ENCODE measurements around the gene PPP1R9B.

PPP1R9B gene

GRCh38 chr17:50109207-50109606, 41.3 kb downstream of the PPP1R9B start:
- Histone ChIP-seq H3K4me3 (ENCODE audit: low read depth, low read length) (no peak overlapping the region), H3K27me3 (ENCODE audit: insufficient read depth, low read length) (no peaks in the 10 kb centered on the region), H3K27ac (ENCODE audit: low read depth, low read length) (no peak overlapping the region), H3K4me1 (ENCODE audit: control insufficient read depth, insufficient read depth, low read length, unreplicated experiment) (peaks cover 11% of the 10 kb centered on the region), H3K79me2 (ENCODE audit: control insufficient read depth, insufficient read depth, low read length, unreplicated experiment) (no peaks in the 10 kb centered on the region), H3K36me3 (ENCODE audit: insufficient read depth, low read length) (no peaks in the 10 kb centered on the region), H2AFZ (ENCODE audit: low read length, unreplicated experiment) (no peak overlapping the region)

- H3K27ac ChIP-seq (ENCODE audit: low read depth, low read length), result no peak overlapping the region
- H3K79me2 ChIP-seq (ENCODE audit: control insufficient read depth, insufficient read depth, low read length, unreplicated experiment), result no peaks in the 10 kb centered on the region
- no peaks in the 10 kb centered on the region for H3K27me3 ChIP-seq (ENCODE audit: insufficient read depth, low read length)
- H3K4me1 ChIP-seq (ENCODE audit: control insufficient read depth, insufficient read depth, low read length, unreplicated experiment), result peaks cover 11% of the 10 kb centered on the region
- no peak overlapping the region for H2AFZ ChIP-seq (ENCODE audit: low read length, unreplicated experiment)
- no peaks in the 10 kb centered on the region for H3K36me3 ChIP-seq (ENCODE audit: insufficient read depth, low read length)
- no peak overlapping the region for H3K4me3 ChIP-seq (ENCODE audit: low read depth, low read length)
Measured at GRCh38 chr17:50108556-50108955, 41.9 kb downstream of the PPP1R9B start.

GRCh38 chr17:50107790-50108414, 42.6 kb downstream of the PPP1R9B start:
- Histone ChIP-seq H3K27me3 (ENCODE audit: insufficient read depth, low read length) (no peaks in the 10 kb centered on the region), H3K4me1 (ENCODE audit: control insufficient read depth, insufficient read depth, low read length, unreplicated experiment) (peaks cover 11% of the 10 kb centered on the region), H3K4me3 (ENCODE audit: low read depth, low read length) (no peak overlapping the region), H3K27ac (ENCODE audit: low read depth, low read length) (no peak overlapping the region), H2AFZ (ENCODE audit: low read length, unreplicated experiment) (no peak overlapping the region), H3K36me3 (ENCODE audit: insufficient read depth, low read length) (no peaks in the 10 kb centered on the region), H3K79me2 (ENCODE audit: control insufficient read depth, insufficient read depth, low read length, unreplicated experiment) (no peaks in the 10 kb centered on the region)

- Histone ChIP-seq H3K4me1 (ENCODE audit: control insufficient read depth, insufficient read depth, low read length, unreplicated experiment) (peaks cover 20% of the 10 kb centered on the region), H3K27ac (ENCODE audit: low read depth, low read length) (no peak overlapping the region), H3K4me3 (ENCODE audit: low read depth, low read length) (no peak overlapping the region), H2AFZ (ENCODE audit: low read length, unreplicated experiment) (no peak overlapping the region), H3K36me3 (ENCODE audit: insufficient read depth, low read length) (no peaks in the 10 kb centered on the region), H3K79me2 (ENCODE audit: control insufficient read depth, insufficient read depth, low read length, unreplicated experiment) (no peaks in the 10 kb centered on the region), H3K27me3 (ENCODE audit: insufficient read depth, low read length) (no peaks in the 10 kb centered on the region)
Measured at GRCh38 chr17:50106393-50107131, 43.9 kb downstream of the PPP1R9B start.

DNA sequence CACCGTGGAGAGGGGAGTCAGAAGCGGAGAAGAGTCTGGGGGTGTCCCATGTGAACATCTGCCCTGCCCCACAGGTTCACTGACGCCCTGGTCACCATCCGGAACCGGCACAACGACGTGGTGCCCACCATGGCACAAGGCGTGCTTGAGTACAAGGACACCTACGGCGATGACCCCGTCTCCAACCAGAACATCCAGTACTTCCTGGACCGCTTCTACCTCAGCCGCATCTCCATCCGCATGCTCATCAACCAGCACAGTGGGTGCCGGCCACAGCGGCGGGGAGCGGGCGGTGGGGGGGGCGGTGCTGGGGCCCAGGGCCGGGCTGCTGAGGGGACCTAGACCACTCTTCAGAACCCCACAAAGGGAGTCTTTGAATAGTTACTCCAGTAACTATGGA, 44.7 kb downstream of the PPP1R9B start:
- Histone ChIP-seq H3K27me3 (ENCODE audit: insufficient read depth, low read length) (no peaks in the 10 kb centered on the region), H3K79me2 (ENCODE audit: control insufficient read depth, insufficient read depth, low read length, unreplicated experiment) (no peaks in the 10 kb centered on the region), H3K4me3 (ENCODE audit: low read depth, low read length) (no peak overlapping the region), H2AFZ (ENCODE audit: low read length, unreplicated experiment) (no peak overlapping the region), H3K27ac (ENCODE audit: low read depth, low read length) (no peak overlapping the region), H3K36me3 (ENCODE audit: insufficient read depth, low read length) (no peaks in the 10 kb centered on the region), H3K4me1 (ENCODE audit: control insufficient read depth, insufficient read depth, low read length, unreplicated experiment) (peaks cover 24% of the 10 kb centered on the region)

GRCh38 chr17:50103941-50104340, 46.5 kb downstream of the PPP1R9B start:
- no peaks in the 10 kb centered on the region for H3K27me3 ChIP-seq (ENCODE audit: insufficient read depth, low read length)
- H2AFZ ChIP-seq (ENCODE audit: low read length, unreplicated experiment), result no peak overlapping the region
- H3K27ac ChIP-seq (ENCODE audit: low read depth, low read length), result no peak overlapping the region
- no peak overlapping the region for H3K4me3 ChIP-seq (ENCODE audit: low read depth, low read length)
- peaks cover 24% of the 10 kb centered on the region for H3K4me1 ChIP-seq (ENCODE audit: control insufficient read depth, insufficient read depth, low read length, unreplicated experiment)
- H3K36me3 ChIP-seq (ENCODE audit: insufficient read depth, low read length), result no peaks in the 10 kb centered on the region
- no peaks in the 10 kb centered on the region for H3K79me2 ChIP-seq (ENCODE audit: control insufficient read depth, insufficient read depth, low read length, unreplicated experiment)

- H3K4me1 ChIP-seq (ENCODE audit: control insufficient read depth, insufficient read depth, low read length, unreplicated experiment), result peaks cover 23% of the 10 kb centered on the region
- H2AFZ ChIP-seq (ENCODE audit: low read length, unreplicated experiment), result no peak overlapping the region
- no peak overlapping the region for H3K27ac ChIP-seq (ENCODE audit: low read depth, low read length)
- H3K79me2 ChIP-seq (ENCODE audit: control insufficient read depth, insufficient read depth, low read length, unreplicated experiment), result no peaks in the 10 kb centered on the region
- no peaks in the 10 kb centered on the region for H3K27me3 ChIP-seq (ENCODE audit: insufficient read depth, low read length)
- H3K4me3 ChIP-seq (ENCODE audit: low read depth, low read length), result no peak overlapping the region
- H3K36me3 ChIP-seq (ENCODE audit: insufficient read depth, low read length), result no peaks in the 10 kb centered on the region
Measured at GRCh38 chr17:50103252-50103651, 47.2 kb downstream of the PPP1R9B start.

DNA sequence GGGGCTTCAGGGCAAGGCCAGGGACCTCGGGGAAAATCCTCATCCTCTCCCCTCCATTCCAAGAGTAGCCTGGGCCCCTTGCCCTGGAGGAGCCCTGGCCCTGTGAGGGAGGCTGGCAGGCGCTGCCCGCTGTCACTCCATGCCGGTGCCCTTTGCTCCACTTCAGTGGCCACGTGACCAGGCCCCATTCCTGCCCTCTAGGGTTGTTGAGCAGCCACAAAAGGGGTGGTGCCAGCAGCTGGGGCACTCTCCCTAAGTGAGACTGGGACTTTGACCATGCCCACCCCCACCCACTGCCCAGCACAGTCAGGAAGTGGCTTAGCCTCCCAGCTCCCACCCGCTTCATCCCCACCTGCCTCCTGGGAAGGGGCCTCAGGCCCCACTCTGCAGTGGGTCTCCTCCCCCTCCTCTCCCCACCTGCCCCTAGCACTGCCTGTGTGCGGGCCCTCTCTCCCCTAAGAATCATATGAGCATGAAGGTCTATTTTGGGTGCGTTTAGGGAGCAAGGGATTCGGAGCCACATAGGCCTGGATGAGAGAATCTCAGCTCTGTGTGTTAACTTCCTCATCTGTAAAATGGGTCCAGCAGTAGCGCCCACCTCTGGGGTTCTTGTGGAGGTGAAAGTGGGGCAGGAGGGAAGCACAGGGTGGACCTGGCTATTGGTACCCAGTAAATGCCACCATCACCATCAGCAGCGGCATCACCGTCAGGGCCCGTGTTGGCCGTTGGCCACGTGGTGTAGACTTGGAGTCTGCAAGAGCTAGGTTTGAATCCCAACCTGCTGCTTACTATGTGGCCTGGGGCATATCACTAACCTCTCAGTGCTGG, 48.1 kb downstream of the PPP1R9B start:
- H3K36me3 ChIP-seq (ENCODE audit: insufficient read depth, low read length), result no peaks in the 10 kb centered on the region
- peaks cover 14% of the 10 kb centered on the region for H3K4me1 ChIP-seq (ENCODE audit: control insufficient read depth, insufficient read depth, low read length, unreplicated experiment)
- H3K27me3 ChIP-seq (ENCODE audit: insufficient read depth, low read length), result no peaks in the 10 kb centered on the region
- H2AFZ ChIP-seq (ENCODE audit: low read length, unreplicated experiment), result no peak overlapping the region
- no peaks in the 10 kb centered on the region for H3K79me2 ChIP-seq (ENCODE audit: control insufficient read depth, insufficient read depth, low read length, unreplicated experiment)
- H3K27ac ChIP-seq (ENCODE audit: low read depth, low read length), result no peak overlapping the region
- no peak overlapping the region for H3K4me3 ChIP-seq (ENCODE audit: low read depth, low read length)

DNA sequence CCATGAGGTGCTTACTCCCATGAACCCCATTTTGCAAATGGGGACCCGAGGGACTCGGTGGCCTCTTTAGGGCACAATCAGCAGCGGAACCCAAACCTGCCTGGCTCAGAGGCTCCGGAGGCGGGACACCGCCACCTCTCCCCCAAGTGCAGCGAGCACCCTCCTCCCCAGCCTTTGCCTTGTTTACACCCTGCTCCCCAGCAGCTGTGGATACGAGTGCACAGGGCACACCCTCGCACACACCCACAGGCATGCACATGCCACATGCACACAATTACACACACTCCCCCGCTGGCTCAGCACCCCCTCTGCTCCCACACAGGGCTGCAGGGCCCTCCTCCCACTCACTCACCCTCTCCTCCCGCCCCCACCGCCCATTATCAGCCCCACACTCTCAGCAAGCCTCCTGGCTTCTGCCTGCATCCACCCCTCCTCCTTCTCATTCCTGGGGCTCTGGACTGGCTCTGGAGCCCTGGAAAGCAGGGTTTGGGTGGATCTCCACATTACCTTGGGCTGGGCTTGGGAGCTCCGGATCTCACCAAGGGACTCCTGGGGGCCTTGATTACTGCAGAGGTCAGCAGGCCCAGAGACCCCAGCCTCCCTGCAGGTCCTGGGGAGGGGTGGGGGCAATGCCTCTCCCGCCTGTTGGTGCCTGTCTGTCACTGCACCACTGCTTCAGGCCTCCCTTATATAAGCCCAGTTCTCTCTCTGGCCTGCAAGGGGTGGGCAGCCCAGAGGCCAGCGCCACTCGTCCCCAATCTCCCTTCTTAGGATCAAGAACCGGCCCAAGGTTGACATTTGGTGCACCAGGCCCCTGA, 48.9 kb downstream of the PPP1R9B start:
- no peak overlapping the region for H3K4me3 ChIP-seq (ENCODE audit: low read depth, low read length)
- H3K36me3 ChIP-seq (ENCODE audit: insufficient read depth, low read length), result no peaks in the 10 kb centered on the region

GRCh38 chr17:50100921-50101345, 49.5 kb downstream of the PPP1R9B start:
- H3K27ac ChIP-seq (ENCODE audit: low read depth, low read length), result no peak overlapping the region
- no peak overlapping the region for H3K4me3 ChIP-seq (ENCODE audit: low read depth, low read length)
- no peak overlapping the region for H2AFZ ChIP-seq (ENCODE audit: low read length, unreplicated experiment)

More for the DNA sequence above, 48.9 kb downstream of the PPP1R9B start:
- Histone ChIP-seq H3K27me3 (ENCODE audit: insufficient read depth, low read length) (no peaks in the 10 kb centered on the region), H3K27ac (ENCODE audit: low read depth, low read length) (no peak overlapping the region), H3K4me1 (ENCODE audit: control insufficient read depth, insufficient read depth, low read length, unreplicated experiment) (peaks cover 13% of the 10 kb centered on the region), H2AFZ (ENCODE audit: low read length, unreplicated experiment) (no peak overlapping the region), H3K79me2 (ENCODE audit: control insufficient read depth, insufficient read depth, low read length, unreplicated experiment) (no peaks in the 10 kb centered on the region)

More at GRCh38 chr17:50100921-50101345, 49.5 kb downstream of the PPP1R9B start:
- Histone ChIP-seq H3K27me3 (ENCODE audit: insufficient read depth, low read length) (no peaks in the 10 kb centered on the region), H3K4me1 (ENCODE audit: control insufficient read depth, insufficient read depth, low read length, unreplicated experiment) (peaks cover 15% of the 10 kb centered on the region), H3K79me2 (ENCODE audit: control insufficient read depth, insufficient read depth, low read length, unreplicated experiment) (no peaks in the 10 kb centered on the region), H3K36me3 (ENCODE audit: insufficient read depth, low read length) (no peaks in the 10 kb centered on the region)

All from ACC112 (cell line).